SU-DHL-6 (cell line): ENCODE results near the gene SERPINB2.

Experiments
- EZH2phosphoT487 ChIP-seq: fragments of 200-600 bp; sonication (generic), shearing (Covaris generic); conservative IDR thresholded peaks from 2 replicates; pipeline ENCODE4 v1.6.1; 2018; ENCODE audit warnings: mild to moderate bottlenecking, antibody characterized with exemption, low read length, moderate library complexity, mixed read lengths
- TF ChIP-seq, protein P1 (sequence below): fragments of 200-600 bp; sonication (generic); IDR thresholded peaks from one replicate; pipeline ENCODE4 v1.5.1; 2017; ENCODE audit warnings: antibody characterized with exemption, mild to moderate bottlenecking, low read length, moderate library complexity; ENCODE audit not compliant: insufficient read depth, poor library complexity, severe bottlenecking

DNA sequence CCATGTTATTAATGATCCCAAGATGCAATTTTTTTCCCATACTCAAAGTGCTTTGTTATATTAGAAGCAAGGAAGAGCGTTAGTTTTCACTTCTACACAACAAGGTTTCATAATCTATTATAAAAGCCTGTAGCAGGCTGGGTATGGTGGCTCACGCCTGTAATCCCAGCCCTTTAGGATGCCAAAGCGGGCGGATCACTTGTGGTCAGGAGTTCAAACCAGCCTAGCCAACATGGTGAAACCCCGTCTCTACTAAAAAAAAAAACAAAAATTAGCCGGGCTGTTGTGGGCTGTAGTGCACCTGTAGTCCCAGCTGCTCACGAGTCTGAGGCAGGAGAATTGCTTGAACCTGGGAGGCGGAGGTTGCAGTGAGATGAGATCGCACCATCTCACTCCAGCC is 19.0 kb upstream of the SERPINB2 start:
- TF ChIP-seq, protein P1, sequence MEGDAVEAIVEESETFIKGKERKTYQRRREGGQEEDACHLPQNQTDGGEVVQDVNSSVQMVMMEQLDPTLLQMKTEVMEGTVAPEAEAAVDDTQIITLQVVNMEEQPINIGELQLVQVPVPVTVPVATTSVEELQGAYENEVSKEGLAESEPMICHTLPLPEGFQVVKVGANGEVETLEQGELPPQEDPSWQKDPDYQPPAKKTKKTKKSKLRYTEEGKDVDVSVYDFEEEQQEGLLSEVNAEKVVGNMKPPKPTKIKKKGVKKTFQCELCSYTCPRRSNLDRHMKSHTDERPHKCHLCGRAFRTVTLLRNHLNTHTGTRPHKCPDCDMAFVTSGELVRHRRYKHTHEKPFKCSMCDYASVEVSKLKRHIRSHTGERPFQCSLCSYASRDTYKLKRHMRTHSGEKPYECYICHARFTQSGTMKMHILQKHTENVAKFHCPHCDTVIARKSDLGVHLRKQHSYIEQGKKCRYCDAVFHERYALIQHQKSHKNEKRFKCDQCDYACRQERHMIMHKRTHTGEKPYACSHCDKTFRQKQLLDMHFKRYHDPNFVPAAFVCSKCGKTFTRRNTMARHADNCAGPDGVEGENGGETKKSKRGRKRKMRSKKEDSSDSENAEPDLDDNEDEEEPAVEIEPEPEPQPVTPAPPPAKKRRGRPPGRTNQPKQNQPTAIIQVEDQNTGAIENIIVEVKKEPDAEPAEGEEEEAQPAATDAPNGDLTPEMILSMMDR: no peak
- no peak for TF ChIP-seq EZH2phosphoT487
